NCI-H1436 treated with DMSO at 0.1 percent for 48 hours (cell line): Measurements from ENCODE around the gene LRPPRC.

Source experiments
- DNase-seq: peaks from one replicate; lab custom pipeline; 2025; lab: John Stamatoyannopoulos, UW

The LRPPRC gene

DNA sequence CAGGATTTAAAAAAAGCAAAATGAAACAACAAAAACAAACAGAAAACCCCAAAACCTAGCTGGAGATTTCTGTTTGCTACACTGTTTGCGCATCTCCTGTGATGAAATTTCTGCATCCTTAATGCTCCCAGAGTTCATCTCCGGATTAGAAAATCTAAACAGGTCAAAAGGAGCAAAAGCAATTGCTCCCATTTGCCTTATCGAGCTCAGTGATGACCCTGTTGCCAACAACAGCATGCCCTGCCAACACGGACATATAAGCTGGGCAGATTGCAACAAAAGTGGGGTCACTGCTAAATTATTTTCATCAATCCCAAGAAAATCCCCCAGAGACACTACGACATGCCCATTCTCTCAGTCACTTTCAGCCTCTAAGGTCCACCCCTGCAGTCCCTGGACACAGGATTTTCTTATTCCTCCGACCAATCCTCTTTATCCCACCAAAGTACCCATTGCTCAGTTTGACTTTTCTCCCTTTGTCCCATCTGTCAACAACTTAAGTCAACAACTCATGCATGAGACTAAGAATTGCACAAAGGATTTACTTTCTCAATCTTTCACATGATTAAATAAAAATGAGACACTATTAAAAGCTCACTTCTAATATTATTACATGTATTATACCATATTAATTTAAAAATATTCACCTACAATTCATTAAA lies 89.2 kb downstream of the LRPPRC start:
- DNase-seq: no peak

GRCh38 chr2:43905871-43906270 lies 89.9 kb downstream of the LRPPRC start:
- no peak for DNase-seq

DNA sequence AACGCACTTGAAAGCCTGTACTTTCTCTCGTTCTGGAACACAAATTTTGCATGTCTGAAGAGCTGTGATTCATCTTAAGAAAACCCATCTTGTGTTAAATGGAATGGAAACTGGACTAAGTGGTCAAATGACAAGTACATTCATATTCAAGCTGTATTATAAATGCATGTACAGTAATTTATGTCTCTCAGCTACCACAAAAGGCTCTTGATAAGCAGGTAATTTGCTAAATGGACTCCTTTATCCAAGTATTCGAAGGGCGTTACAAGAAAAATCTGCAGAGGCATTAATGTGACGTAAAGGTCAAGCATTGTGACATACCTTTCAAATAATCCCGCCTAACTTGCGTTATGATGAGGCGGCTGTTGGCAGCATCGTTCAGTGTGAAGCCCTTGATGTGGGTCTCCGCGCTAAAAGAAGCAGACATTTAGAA lies 90.4 kb downstream of the LRPPRC start:
- peak; percentile 8 for DNase-seq

DNA sequence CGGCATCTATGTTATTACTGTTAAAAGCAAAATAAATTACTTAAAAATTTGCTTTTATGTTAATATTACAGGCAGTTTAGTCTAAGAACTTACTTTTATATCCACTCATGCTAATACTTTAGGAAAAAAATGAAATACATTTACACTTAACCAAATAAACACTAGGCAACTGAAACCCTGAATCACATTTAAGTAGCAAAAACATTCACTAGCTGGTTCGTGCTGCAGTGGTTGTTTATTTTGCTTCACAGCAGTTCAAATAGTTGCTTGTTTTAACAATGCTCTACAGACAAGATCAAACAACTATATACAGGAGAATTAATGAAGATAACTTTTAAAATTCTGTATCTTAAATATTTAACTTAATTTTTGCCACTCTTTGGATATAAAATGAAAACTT lies 96.2 kb downstream of the LRPPRC start:
- no peak for DNase-seq

DNA sequence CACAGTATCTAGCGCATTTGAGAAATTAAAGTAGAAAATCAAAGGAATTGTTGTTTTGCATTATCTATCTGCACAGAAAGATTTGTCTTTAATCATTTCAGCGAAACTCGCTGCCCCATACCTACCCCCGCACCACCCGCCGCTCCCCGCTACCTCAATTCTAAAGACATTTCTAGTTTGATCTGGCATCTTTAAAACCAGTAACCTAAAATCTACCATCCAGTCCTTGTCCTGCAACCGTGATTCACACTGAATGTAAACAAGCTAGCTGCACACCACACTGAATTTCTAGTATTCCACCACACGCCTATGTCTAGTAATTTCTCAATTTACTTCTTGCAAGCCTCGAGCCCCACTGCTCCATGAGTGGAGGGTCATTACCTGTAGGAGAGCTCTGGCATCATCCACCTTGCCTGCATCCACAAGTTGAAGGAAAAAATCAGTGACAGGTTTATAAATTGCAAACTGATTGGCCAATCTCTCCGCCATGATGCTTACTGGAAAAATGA lies 96.9 kb downstream of the LRPPRC start:
- DNase-seq: no peak

DNA sequence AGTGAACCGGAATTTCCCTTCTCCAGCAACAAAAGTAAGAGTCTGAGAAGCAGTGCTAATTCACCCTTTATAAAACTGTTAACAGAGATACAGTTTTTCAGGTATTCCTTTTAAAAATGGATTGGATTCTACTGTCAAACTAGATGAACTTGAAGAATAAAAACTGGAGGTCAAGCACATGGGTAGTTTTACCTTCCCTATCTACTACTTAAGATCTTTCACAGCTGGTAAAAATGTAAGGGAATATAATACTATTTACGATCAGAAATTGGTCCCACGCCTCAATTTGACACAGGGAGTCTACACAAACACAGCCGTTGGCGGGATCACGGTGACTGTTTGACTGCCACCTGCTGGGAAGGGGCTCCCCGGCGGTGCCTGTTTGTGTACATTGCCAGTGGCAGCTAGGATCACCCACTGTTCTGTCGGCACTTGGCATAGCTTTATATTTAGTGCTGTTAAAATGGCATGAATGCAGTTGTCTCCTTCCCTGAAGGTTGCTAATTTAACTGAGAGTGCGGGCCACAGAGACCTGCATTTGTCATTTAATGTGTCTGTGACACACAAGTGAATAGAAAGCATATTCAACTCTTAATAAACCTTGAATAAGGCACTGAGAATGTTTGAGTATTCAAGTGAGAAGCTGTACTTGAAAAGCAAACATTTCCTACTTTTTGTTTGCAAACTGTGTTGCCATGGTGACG lies 97.5 kb downstream of the LRPPRC start:
- DNase-seq: no peak

DNA sequence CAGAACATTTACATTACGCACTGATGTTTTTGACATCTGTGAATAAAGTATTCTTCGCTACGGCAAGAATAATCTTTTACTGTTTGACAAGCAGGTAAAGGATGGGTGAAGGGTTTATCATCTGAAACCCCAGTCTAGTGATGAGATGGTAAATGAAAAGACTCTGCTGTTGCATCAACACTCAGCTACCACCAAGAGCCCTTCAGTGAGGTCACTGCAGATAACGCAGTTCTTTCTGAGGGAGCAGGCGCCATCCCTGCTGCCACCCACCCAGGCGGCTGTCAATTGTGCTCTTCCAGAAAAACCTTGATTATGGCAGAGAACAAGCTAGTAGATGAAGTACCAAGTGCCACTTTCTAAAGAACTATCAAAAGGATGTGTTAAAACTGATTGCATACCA lies 98.3 kb downstream of the LRPPRC start:
- DNase-seq: no peak

DNA sequence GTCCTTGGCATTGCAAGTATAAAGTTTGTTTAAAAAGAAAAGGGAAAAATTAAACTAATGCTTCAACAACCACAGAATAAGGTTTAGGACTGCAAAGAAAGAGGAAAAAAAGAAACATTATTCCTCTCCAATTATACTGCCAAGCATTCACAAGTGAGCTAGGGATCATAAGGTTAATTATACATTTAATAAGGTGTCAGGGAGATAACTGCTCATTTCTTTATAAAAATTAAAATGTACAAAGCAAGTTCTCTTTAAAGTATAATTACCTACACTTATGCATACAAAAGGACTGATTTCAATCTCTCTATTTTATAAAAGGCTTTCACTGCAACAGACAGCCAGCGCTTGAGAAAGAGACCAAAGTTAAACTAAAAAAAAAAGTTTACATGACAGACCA lies 98.9 kb downstream of the LRPPRC start:
- no peak for DNase-seq

- DNase-seq: no peak
Observed at GRCh38 chr2:43894743-43895142, 101.0 kb downstream of the LRPPRC start.

DNA sequence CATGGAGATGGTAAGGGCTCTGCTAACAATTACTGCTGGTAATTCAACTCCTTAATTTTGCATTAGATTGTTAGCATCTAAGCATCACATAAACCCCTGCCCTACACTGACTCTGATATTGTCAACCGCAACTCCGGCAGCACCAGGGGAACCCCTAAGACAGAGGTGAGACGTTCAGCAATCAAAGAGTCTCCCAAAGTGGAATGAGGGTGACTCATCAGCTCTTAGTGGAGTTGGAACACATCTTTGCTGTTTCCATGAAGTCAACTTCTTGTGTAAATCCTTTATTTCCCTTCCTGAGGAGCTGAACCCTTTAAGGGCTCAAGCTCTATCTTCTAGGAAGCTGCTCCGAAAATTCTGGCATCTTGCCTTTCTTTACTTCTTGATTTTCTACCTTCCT lies 104.9 kb downstream of the LRPPRC start:
- no peak for DNase-seq

DNA sequence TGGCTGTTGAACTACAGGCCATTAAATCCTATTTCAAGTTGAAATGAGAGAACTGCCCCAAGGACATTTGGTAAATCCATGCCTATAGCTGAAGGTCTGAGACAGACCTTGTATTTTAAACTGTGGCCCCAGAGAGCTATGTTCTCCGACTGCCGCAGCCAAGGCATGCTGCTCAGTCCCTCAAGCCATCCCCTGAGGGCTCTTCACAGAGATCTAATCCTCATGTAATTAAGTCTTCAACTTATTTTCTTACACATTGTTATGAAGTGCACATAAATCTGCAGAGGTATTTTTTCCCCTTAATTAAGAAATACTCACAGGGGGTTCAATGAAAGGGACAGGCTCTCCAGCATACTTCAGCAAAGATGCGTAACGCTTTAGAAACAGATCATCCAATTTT lies 106.4 kb downstream of the LRPPRC start:
- no peak for DNase-seq

- no peak for DNase-seq
Observed at GRCh38 chr2:43887176-43887575, 108.6 kb downstream of the LRPPRC start.

- no peak for DNase-seq
Observed at GRCh38 chr2:43885132-43885632, 110.6 kb downstream of the LRPPRC start.

GRCh38 chr2:43884689-43885088 lies 111.1 kb downstream of the LRPPRC start:
- no peak for DNase-seq

DNA sequence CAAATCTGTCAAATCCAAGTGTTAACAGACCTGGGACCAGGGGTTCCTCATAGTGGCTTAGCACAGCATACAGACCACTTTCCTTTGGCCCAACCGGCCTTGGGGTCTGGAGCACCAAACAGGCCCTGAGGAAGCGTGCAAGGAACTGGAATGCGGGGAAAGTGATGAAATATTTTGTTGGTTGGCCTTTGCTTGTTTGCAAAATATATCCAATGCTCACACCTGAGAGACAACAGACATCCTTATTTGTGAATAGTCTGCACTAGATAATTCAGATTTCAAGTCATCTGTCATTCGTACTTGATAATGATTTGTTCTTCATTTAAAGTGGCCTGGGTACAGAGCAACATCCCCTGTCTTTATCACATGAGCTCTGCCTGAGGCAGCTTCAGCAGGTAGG lies 113.5 kb downstream of the LRPPRC start:
- DNase-seq: no peak

DNA sequence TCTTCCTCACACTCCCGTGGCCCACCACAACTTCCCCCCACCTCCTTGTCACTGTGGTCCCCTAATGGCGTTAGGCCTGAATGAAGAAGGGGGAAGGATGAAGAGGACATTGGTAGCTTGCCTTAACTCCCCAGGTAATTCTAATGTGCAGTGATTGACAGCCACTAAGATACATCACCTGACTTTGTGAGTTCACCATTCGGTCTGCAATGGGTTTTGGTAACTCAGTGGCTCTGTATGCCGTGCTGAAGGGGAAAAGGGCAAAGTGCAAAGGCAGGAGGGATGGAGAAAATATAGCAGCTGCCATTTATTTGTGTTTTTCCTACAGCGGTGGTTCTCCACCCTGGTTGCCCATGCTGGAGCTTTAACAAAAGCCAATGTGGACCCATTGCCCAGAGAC lies 114.8 kb downstream of the LRPPRC start:
- DNase-seq: no peak

DNA sequence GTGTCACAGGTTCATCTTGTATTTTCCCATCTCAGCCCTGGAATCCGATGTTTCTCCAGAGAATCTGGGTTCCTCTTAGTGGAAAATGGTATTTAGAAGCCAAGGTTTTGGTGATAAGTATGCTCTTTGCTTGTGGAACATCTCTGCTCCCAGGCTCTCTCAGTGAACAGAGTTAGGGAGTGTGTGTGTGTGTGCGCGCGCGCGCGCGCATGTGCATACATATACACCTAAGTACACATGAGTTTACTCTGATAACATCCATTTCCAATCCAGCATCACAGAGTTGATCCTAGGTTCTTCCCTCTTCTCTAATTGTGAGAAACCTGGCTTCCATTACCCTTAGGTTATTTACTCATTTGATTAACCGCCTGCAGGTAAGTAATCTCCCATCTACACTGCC lies 115.3 kb downstream of the LRPPRC start:
- DNase-seq: no peak

- DNase-seq: no peak
Observed at GRCh38 chr2:43879261-43879660, 116.5 kb downstream of the LRPPRC start.

- peak; percentile 14 for DNase-seq
Observed at GRCh38 chr2:43877782-43878464, 117.9 kb downstream of the LRPPRC start.

GRCh38 chr2:43874776-43875451 lies 120.9 kb downstream of the LRPPRC start:
- DNase-seq: no peak

- no peak for DNase-seq
Observed at GRCh38 chr2:43872151-43872550, 123.6 kb downstream of the LRPPRC start.

DNA sequence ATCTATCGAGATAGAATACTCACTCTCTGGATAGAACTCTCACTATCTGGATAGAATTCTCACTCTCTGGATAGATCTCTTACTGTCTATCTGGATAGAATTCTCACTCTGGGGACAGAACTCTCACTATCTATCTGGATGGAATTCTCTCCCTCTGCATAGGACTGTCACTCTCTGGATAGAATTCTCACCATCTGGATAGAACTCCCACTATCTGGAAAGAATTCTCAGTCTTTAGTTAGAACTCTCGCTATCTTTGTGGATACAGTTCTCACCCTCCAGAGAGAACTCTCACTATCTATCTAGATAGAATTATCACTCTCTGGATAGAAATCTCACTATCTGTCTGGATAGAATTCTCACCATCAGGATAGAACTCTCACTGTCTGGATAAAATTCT lies 140.5 kb downstream of the LRPPRC start:
- DNase-seq: no peak
